ENCODE data around the gene CSNK2A3.
"Not testable (repeated sequence)": the region's sequence is repeated elsewhere in the genome, so short reads cannot be mapped to it uniquely, and the experiment has no call there.

The CSNK2A3 gene

GRCh38 chr11:11366793-11367192 lies 13.7 kb upstream of the CSNK2A3 start:
- Mint-ChIP-seq H3K27ac (no peak overlapping the region), H3K4me3 (no peak overlapping the region), H3K4me1 (ENCODE audit: low read depth) (no peaks in the 10 kb centered on the region), H3K27me3 (peaks cover 9% of the 10 kb centered on the region), H3K36me3 (ENCODE audit: low read depth) (no peaks in the 10 kb centered on the region), H3K9me3 (no peaks in the 10 kb centered on the region)

GRCh38 chr11:11363674-11364073 lies 10.6 kb upstream of the CSNK2A3 start:
- Mint-ChIP-seq H3K9me3 (no peaks in the 10 kb centered on the region), H3K36me3 (ENCODE audit: low read depth) (no peaks in the 10 kb centered on the region), H3K4me3 (no peak overlapping the region), H3K27me3 (peaks cover 8% of the 10 kb centered on the region), H3K4me1 (ENCODE audit: low read depth) (no peaks in the 10 kb centered on the region), H3K27ac (no peak overlapping the region)

GRCh38 chr11:11359611-11360010 lies 6.6 kb upstream of the CSNK2A3 start:
- Mint-ChIP-seq H3K27me3 (peaks cover 27% of the 10 kb centered on the region), H3K4me1 (ENCODE audit: low read depth) (no peaks in the 10 kb centered on the region), H3K27ac (no peak overlapping the region), H3K4me3 (no peak overlapping the region), H3K36me3 (ENCODE audit: low read depth) (no peaks in the 10 kb centered on the region), H3K9me3 (no peaks in the 10 kb centered on the region)

GRCh38 chr11:11356842-11357241 lies 3.8 kb upstream of the CSNK2A3 start:
- no peaks in the 10 kb centered on the region for H3K4me1 Mint-ChIP-seq (ENCODE audit: low read depth)
- no peak overlapping the region for H3K4me3 Mint-ChIP-seq
- no peaks in the 10 kb centered on the region for H3K36me3 Mint-ChIP-seq (ENCODE audit: low read depth)
- no peaks in the 10 kb centered on the region for H3K9me3 Mint-ChIP-seq
- peaks cover 24% of the 10 kb centered on the region for H3K27me3 Mint-ChIP-seq
- no peak overlapping the region for H3K27ac Mint-ChIP-seq

- not testable (repeated sequence) for H3K36me3 Mint-ChIP-seq (ENCODE audit: low read depth); H3K27ac Mint-ChIP-seq; H3K9me3 Mint-ChIP-seq; H3K4me1 Mint-ChIP-seq (ENCODE audit: low read depth); H3K4me3 Mint-ChIP-seq
- peaks cover 13% of the 10 kb centered on the region for H3K27me3 Mint-ChIP-seq
Measured at GRCh38 chr11:11351851-11352250, 1.2 kb downstream of the CSNK2A3 start.

- Mint-ChIP-seq H3K4me1 (ENCODE audit: low read depth) (no peaks in the 10 kb centered on the region), H3K4me3 (no peak overlapping the region)
Measured at GRCh38 chr11:11351042-11351586, 1.9 kb downstream of the CSNK2A3 start.

GRCh38 chr11:11349870-11350337 lies 3.1 kb downstream of the CSNK2A3 start:
- H3K4me3 Mint-ChIP-seq: no peak overlapping the region
- H3K4me1 Mint-ChIP-seq (ENCODE audit: low read depth): no peaks in the 10 kb centered on the region
- H3K27me3 Mint-ChIP-seq: peaks cover 7% of the 10 kb centered on the region
- no peak overlapping the region for H3K27ac Mint-ChIP-seq
- H3K36me3 Mint-ChIP-seq (ENCODE audit: low read depth): no peaks in the 10 kb centered on the region
- H3K9me3 Mint-ChIP-seq: no peaks in the 10 kb centered on the region

More at GRCh38 chr11:11351042-11351586, 1.9 kb downstream of the CSNK2A3 start:
- no peaks in the 10 kb centered on the region for H3K9me3 Mint-ChIP-seq
- H3K27me3 Mint-ChIP-seq: peaks cover 9% of the 10 kb centered on the region
- H3K27ac Mint-ChIP-seq: no peak overlapping the region
- H3K36me3 Mint-ChIP-seq (ENCODE audit: low read depth): no peaks in the 10 kb centered on the region

- Mint-ChIP-seq H3K4me3 (no peak overlapping the region), H3K9me3 (no peaks in the 10 kb centered on the region), H3K36me3 (ENCODE audit: low read depth) (no peaks in the 10 kb centered on the region), H3K27me3 (peaks cover 3% of the 10 kb centered on the region), H3K27ac (no peak overlapping the region), H3K4me1 (ENCODE audit: low read depth) (no peaks in the 10 kb centered on the region)
Measured at GRCh38 chr11:11349106-11349825, 3.8 kb downstream of the CSNK2A3 start.

GRCh38 chr11:11348303-11348702 lies 4.7 kb downstream of the CSNK2A3 start:
- peaks cover 3% of the 10 kb centered on the region for H3K27me3 Mint-ChIP-seq
- H3K4me3 Mint-ChIP-seq: no peak overlapping the region
- H3K36me3 Mint-ChIP-seq (ENCODE audit: low read depth): no peaks in the 10 kb centered on the region
- no peak overlapping the region for H3K27ac Mint-ChIP-seq
- no peaks in the 10 kb centered on the region for H3K4me1 Mint-ChIP-seq (ENCODE audit: low read depth)
- H3K9me3 Mint-ChIP-seq: no peaks in the 10 kb centered on the region

- no peak overlapping the region for H3K27ac Mint-ChIP-seq
- no peak overlapping the region for H3K4me3 Mint-ChIP-seq
- no peaks in the 10 kb centered on the region for H3K4me1 Mint-ChIP-seq (ENCODE audit: low read depth)
Measured at GRCh38 chr11:11347592-11347991, 5.5 kb downstream of the CSNK2A3 start.

GRCh38 chr11:11346303-11346702 lies 6.7 kb downstream of the CSNK2A3 start:
- H3K27me3 Mint-ChIP-seq: peaks cover 3% of the 10 kb centered on the region
- no peak overlapping the region for H3K4me3 Mint-ChIP-seq
- no peaks in the 10 kb centered on the region for H3K4me1 Mint-ChIP-seq (ENCODE audit: low read depth)
- H3K9me3 Mint-ChIP-seq: no peaks in the 10 kb centered on the region
- H3K27ac Mint-ChIP-seq: no peak overlapping the region
- no peaks in the 10 kb centered on the region for H3K36me3 Mint-ChIP-seq (ENCODE audit: low read depth)

More at GRCh38 chr11:11347592-11347991, 5.5 kb downstream of the CSNK2A3 start:
- H3K27me3 Mint-ChIP-seq: peaks cover 3% of the 10 kb centered on the region
- no peaks in the 10 kb centered on the region for H3K9me3 Mint-ChIP-seq
- no peaks in the 10 kb centered on the region for H3K36me3 Mint-ChIP-seq (ENCODE audit: low read depth)

- Mint-ChIP-seq H3K4me1 (ENCODE audit: low read depth) (no peaks in the 10 kb centered on the region), H3K4me3 (no peak overlapping the region), H3K27me3 (peaks cover 3% of the 10 kb centered on the region), H3K9me3 (no peaks in the 10 kb centered on the region), H3K36me3 (ENCODE audit: low read depth) (no peaks in the 10 kb centered on the region), H3K27ac (no peak overlapping the region)
Measured at GRCh38 chr11:11345099-11345498, 8.0 kb downstream of the CSNK2A3 start.

- no peak overlapping the region for H3K4me3 Mint-ChIP-seq
- H3K36me3 Mint-ChIP-seq (ENCODE audit: low read depth): no peaks in the 10 kb centered on the region
- peaks cover 3% of the 10 kb centered on the region for H3K27me3 Mint-ChIP-seq
- H3K27ac Mint-ChIP-seq: no peak overlapping the region
- H3K9me3 Mint-ChIP-seq: no peaks in the 10 kb centered on the region
- no peaks in the 10 kb centered on the region for H3K4me1 Mint-ChIP-seq (ENCODE audit: low read depth)
Measured at GRCh38 chr11:11344045-11344444, 9.0 kb downstream of the CSNK2A3 start.

- H3K36me3 Mint-ChIP-seq (ENCODE audit: low read depth): no peaks in the 10 kb centered on the region
- H3K27me3 Mint-ChIP-seq: peaks cover 5% of the 10 kb centered on the region
- no peak overlapping the region for H3K4me3 Mint-ChIP-seq
- H3K4me1 Mint-ChIP-seq (ENCODE audit: low read depth): no peaks in the 10 kb centered on the region
- H3K27ac Mint-ChIP-seq: no peak overlapping the region
- no peaks in the 10 kb centered on the region for H3K9me3 Mint-ChIP-seq
Measured at GRCh38 chr11:11338304-11338703, 14.7 kb downstream of the CSNK2A3 start.

- H3K27me3 Mint-ChIP-seq: peaks cover 5% of the 10 kb centered on the region
- no peak overlapping the region for H3K27ac Mint-ChIP-seq
- H3K4me1 Mint-ChIP-seq (ENCODE audit: low read depth): no peaks in the 10 kb centered on the region
- H3K4me3 Mint-ChIP-seq: no peak overlapping the region
- H3K36me3 Mint-ChIP-seq (ENCODE audit: low read depth): no peaks in the 10 kb centered on the region
- H3K9me3 Mint-ChIP-seq: no peaks in the 10 kb centered on the region
Measured at GRCh38 chr11:11336664-11337063, 16.4 kb downstream of the CSNK2A3 start.

GRCh38 chr11:11335043-11335442 lies 18.0 kb downstream of the CSNK2A3 start:
- Mint-ChIP-seq H3K4me1 (ENCODE audit: low read depth) (no peaks in the 10 kb centered on the region), H3K27me3 (peaks cover 5% of the 10 kb centered on the region), H3K36me3 (ENCODE audit: low read depth) (no peaks in the 10 kb centered on the region), H3K9me3 (no peaks in the 10 kb centered on the region), H3K27ac (no peak overlapping the region), H3K4me3 (no peak overlapping the region)

Measured in stimulated activated naive CD8-positive, alpha-beta T cell treated with anti-CD3 and anti-CD28 coated beads, Interleukin-15, Interleukin-2, amounts not matched to agents 100 ng/mL and 50 ng/mL, for 24 hours (primary cell).